ENCODE measurements around the gene DNAAF5. TPM values are rescaled to one million over a fixed set of nuclear protein-coding genes. Genes with fewer than 3 reads are reported as not detected.

The DNAAF5 gene
- 51.0 and 51.2 TPM in 2 replicates for total RNA-seq (2014; rRNA removed; shearing (Covaris generic))

GRCh38 chr7:726084-726853 lies at the start of gene DNAAF5:
TSS of gene DNAAF5 (plus strand) at chr7:726699. CDS start at chr7:726721, 22 bp downstream.
- DNase-seq (ENCODE audit: low spot score), result peak; percentile 96

- DNase-seq (ENCODE audit: low spot score), result no peak
Measured at GRCh38 chr7:676972-677385, 49.5 kb upstream of the DNAAF5 start.

DNA sequence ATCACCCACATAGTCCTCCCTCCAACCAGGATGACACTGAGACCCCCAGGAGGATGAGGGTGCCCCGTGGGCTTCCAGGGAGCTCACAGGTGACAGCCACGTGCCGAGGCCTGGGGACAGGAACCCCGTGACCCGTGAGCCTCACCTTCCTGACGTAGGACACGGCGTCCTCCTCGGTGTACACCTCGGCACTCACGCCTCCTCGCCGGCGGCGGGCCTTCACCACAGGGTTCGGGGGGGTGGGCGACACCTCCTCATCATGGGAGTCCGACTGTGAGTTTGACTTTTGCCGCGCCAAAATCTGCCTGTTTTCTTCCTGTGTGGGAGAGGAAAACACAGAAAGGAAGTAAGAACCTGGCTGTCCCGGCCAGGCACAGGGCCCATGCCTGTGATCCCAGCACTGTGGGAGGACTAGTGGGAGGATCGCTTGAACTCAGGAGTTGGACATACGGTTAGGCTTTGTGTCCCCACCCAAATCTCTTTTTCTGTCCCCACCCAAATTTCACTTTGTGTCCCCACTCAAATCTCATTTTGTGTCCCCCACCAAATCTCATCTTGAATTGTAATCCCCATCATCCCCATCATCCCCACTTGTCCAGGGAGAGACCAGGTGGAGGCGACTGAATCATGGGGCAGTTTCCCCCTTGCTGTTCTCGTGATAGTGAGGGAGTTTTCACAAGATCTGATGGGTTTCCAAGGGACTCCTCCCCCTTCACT lies 45.9 kb upstream of the DNAAF5 start:
- no peak for DNase-seq (ENCODE audit: low spot score)

DNA sequence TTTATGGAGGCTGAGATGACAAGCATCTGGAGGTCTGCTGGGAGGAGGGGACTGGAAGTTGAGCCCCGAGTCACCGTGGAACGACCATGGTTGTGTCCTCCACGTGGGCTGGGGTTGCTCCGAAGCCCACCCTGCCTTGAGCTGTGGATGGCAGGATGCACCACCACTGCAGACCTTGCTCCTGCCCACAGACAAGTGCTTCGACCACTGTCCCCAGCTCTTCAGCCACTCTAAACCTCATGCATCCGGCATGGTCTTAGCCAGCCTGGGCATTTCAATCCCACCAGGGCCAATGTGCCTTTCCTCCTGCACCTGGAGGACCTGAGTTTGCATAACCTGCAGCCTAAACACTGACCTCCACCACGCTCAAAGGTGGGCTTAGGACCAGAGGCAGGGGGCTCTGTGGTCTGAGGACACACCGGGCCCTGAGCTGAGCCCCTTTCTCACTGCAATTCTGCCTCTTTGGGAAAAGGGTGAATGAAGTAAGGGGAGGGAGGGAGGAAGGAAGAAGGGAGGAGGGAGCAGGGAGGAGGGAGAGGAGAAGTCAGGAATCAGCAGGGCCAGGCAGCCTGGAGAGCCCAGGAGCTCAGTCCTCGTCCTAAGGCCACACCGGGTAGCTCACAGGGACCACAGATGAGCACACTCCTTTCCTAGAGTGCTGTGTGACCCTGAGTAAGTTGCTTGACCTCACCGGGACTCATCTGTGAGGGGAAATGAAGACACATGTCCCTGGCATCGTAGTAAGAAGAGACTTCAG lies 44.8 kb upstream of the DNAAF5 start:
- DNase-seq (ENCODE audit: low spot score), result no peak

- DNase-seq (ENCODE audit: low spot score), result no peak
Measured at GRCh38 chr7:682810-683209, 43.7 kb upstream of the DNAAF5 start.

DNA sequence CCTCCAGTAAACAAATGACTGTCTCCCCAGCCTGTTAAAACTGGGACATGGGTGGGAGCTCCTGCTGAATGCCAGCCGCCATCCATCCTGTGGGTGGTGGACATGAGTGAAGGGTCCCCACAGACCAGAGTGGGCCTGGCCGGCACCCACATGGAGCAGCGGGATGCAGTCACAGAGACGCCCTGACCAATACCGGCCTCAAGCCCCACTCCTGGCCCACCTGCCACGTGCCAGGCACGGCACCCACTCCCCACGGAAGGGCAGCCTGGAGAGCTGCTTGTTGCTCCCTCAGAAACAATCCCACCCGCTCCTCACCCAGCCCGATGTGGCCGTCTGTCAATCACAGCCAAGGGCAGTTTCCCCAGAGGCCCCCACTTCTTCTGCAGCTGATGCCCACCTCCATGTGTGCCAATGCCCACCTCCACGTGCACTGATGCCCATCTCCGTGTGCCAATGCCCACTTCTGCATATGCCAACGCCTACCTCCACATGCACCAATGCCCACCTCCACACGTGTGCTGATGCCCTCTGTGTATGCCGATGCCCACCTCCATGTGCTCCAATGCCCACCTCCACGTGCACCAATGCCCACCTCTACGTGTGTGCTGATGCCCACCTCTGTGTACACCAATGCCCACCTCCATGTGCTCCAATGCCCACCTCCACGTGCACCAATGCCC lies 42.8 kb upstream of the DNAAF5 start:
- no peak for DNase-seq (ENCODE audit: low spot score)

DNA sequence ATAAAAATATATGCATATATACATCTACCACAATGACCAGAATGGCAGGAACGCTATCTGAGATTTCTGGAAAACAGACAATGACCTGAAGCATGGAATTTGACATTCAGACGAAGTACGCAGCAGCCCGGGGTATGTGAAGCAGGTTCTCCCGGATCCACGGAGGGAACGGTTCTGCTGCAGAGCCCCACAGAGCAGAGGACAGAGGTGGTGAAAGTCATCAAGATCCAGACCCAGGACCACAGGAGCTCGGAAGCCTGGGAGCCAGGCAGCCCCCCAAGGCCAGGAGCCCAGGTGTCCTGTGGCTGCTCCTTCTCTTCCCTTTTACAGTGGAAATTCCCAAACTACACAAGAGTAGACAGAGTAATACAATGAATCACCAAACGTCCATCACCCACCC lies 42.1 kb upstream of the DNAAF5 start:
- DNase-seq (ENCODE audit: low spot score), result no peak

DNA sequence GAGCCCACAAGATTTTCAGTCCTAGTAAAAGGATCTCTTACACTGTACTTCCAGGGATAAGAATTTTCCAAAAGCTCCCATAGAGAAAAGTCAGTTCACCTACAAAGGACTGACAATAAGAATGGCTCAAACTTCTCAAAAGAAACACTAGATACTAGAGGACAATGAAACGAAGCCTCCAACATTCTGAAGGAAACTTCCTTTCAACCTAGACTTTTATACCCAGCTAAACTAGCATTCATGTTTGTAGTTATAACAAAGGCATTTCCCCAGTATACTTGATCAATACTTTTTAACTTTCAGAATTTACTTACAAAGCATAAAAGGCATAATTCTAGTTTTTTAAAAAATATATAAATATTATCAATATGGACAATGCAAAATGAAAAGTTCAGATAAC lies 41.0 kb upstream of the DNAAF5 start:
- no peak for DNase-seq (ENCODE audit: low spot score)

- DNase-seq (ENCODE audit: low spot score), result peak; percentile 94
Measured at GRCh38 chr7:690478-691360, 35.8 kb upstream of the DNAAF5 start.

- DNase-seq (ENCODE audit: low spot score), result no peak
Measured at GRCh38 chr7:691361-692045, 35.0 kb upstream of the DNAAF5 start.

- DNase-seq (ENCODE audit: low spot score), result no peak
Measured at GRCh38 chr7:693280-693679, 33.2 kb upstream of the DNAAF5 start.

- no peak for DNase-seq (ENCODE audit: low spot score)
Measured at GRCh38 chr7:696426-696811, 30.1 kb upstream of the DNAAF5 start.

DNA sequence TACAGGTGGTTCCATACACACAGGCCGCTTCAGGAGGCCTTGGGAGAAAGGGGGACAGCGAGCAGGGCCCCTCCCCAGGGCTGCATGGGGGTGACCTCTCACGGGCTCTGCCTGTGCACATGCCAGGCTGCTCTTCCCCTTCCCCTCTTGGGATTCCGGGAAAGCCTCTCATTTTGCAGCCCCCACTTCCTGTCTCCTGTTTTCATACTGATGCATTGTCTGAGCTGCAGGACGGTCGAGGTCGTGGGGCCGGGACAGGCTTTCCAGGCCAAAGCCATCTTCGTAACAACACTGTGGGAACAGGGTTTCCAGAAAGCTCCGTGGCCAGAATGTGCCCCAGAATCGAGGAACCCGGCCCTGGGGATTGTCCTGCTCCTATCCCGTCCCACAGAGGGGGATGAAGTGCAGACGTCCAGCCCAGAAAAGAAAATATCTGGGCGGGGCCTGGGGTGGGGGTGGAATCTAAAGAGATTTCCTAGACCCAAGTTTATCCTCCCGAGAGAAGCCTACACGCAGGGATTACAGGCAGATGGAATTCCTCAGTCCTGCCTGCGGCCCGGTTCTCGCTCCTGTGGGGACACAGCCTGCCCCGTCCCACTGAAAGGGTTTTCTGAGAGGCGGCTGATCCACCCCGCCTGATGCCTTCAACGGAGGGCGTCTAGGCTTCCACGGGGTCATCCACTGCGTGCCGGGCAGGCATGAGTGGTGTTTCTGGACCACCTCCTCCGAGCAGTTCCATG lies 29.5 kb upstream of the DNAAF5 start:
- DNase-seq (ENCODE audit: low spot score), result no peak

DNA sequence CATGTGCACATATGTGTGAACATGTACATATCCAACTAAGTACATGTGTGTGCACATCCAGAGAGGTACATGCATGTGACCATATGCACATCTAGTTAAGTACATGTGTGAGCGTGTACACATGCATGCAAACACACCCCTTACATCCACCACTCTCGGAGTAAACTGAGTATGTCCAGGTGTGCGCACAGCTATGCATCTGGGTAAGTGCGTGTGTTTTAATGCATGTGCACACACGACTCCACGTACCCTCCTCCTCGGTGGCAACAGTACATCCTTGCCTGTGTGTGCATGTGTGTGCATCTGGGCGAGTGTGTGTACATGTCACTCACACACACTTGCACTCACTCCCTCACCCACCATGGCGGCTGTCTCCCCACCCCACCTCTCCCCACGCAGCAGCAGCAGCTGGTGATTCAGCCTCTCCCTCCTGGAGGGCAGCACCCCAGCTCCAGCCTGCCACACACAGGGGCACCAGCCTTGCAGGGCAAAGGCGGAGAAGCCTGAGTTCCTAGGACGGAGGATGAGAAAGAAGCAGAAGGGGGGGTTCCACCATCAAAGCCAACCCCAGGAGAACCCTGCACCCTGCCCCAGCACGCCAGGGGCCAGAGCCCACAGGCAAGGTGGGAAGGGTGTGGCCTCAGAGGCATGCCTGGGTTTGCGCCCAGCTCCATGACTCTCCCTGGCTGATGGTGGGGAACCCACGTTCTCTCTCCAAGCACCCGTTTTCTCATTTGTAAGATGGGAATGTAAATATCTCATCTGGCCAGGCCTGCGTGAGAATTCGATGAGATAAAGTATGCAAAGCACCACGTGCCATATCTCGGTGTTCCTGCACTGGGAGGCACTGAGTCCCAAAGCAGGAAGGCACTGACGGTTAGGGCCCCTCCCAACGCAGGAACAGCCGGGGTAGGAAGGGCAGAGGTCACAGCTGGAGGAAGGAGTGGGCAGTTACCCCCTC lies 27.7 kb upstream of the DNAAF5 start:
- DNase-seq (ENCODE audit: low spot score), result no peak

DNA sequence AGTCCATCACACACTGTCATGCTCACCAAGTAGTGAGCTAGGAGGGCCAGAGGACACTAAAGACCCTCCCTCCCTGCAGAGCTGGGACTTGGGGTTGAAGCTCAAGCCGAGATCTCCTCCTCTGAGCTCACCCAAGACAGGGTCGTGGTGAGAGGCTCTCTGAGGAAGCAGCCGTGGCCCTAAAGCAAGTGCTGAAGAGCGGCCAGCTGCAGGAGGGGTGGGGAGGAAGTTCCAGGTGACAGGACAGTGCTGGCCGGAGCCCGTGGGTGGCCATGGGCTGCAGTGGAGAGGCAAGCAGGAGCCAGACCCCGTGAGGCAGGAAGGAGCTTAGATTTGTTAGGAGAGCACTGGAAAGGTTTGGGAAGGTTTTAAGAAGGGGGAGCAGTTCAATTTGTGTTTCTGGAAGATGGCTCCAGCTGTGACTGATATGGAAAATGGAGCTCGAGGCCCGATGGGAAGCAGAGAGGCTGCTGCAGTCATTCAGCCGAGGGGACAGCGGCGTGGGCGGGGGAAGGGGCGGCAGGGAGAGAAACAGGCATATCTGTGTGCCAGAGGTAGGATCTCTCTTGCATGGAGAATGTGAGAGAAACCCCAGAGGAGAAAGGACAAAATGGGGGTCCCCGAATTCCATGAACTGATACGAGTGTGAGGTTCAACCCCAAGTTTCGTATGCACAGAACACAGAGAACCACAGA lies 26.9 kb upstream of the DNAAF5 start:
- no peak for DNase-seq (ENCODE audit: low spot score)

DNA sequence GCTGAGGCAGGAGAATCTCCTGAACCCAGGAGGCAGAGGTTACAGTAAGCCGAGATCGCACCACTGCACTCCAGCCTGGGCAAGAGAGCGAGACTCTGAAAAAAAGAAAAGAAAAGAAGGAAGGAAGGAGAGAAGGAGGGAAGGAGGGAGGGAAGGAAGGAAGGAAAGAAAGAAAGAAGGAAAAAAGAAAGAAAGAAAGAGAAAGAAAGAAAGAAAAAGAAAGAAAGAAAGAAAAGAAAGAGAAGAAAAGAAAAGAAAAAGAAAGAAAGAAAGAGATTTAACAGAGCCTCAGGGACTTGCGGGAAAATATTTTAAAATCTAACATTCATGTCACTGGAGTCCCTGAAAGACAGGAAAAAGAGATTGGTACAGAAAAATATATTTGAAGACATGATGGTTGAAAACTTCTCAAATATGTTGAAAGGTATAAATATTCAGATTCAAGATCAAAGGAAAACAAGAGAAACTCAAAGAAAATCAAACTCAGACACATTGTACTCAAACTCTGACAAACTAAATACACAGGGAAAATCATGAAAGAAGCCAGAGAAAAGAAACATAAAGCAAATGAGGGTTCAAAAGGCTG lies 25.3 kb upstream of the DNAAF5 start:
- DNase-seq (ENCODE audit: low spot score), result no peak

- DNase-seq (ENCODE audit: low spot score), result no peak
Measured at GRCh38 chr7:703049-703448, 23.4 kb upstream of the DNAAF5 start.

All from H4 (cell line).